Left colon (tissue), 2 donors: ENCODE measurements around the gene PRAMEF17. TPM values are rescaled to one million over a fixed set of nuclear protein-coding genes. Genes with fewer than 3 reads are reported as not detected.
"Not testable (repeated sequence)": the region's sequence is repeated elsewhere in the genome, so short reads cannot be mapped to it uniquely, and the experiment has no call there.

ENCODE experiments used
- ATAC-seq: fragments of 200-7000 bp; cut with Tn5 transposase; one replicate; pipeline ENCODE4 v1.9.1; 2020; ENCODE audit warnings: mild to moderate bottlenecking, moderate library complexity
- DNase-seq, 2 donors: peaks; one replicate each; pipeline ENCODE4 v3.0.0-alpha.2; 2020
- intact Hi-C, 2 donors: fragments of 100-400 bp; cut with DNase I in 1 of 2; cut with micrococcal nuclease in 1 of 2; formaldehyde crosslinking; loops; one replicate each; pipeline versions ENCODE4 v1.11.2 to v1.14.0; 2022; cut with DNase I, micrococcal nuclease
- total RNA-seq, 2 donors: library from RNA; stranded (reverse); fragmentation: NEBNext Ultra II Directional; extraction: Animal tissue kit (Norgen Biotek cat#: 25700); gene quantifications; one replicate each; pipeline ENCODE4 v1.2.1, GENCODE V29; 2021
- donor health status: DM: no; HTN: no; CAD: no.
- donor health status: DM: yes; HTN: yes; CAD: no.

PRAMEF17 gene
- total RNA-seq, 2 donors from 2014 or later, result not detected

GRCh38 chr1:13433694-13434358 lies 44.4 kb downstream of the PRAMEF17 start:
- DNase-seq, intact Hi-C loops, ATAC-seq: not testable (repeated sequence)

GRCh38 chr1:13435458-13435857 lies 46.0 kb downstream of the PRAMEF17 start:
- DNase-seq (no peak), ATAC-seq (no peak)
- intact Hi-C loops, result no loop called here

- DNase-seq, ATAC-seq, intact Hi-C loops: not testable (repeated sequence)
These were observed 49.8 kb downstream of the PRAMEF17 start for GRCh38 chr1:13439104-13439783.

Other genes starting within 250 kb of the PRAMEF17 start
- not detected for gene PRAMEF26, start 233.6 kb upstream of the PRAMEF17 start, total RNA-seq
- gene HNRNPCL4, start 224.0 kb upstream of the PRAMEF17 start, total RNA-seq, result not detected
- not detected for gene PRAMEF9, start 217.8 kb upstream of the PRAMEF17 start, total RNA-seq
- gene PRAMEF13, start 188.2 kb upstream of the PRAMEF17 start, total RNA-seq, result not detected
- gene PRAMEF18, start 163.5 kb upstream of the PRAMEF17 start, total RNA-seq, result not detected
- not detected for gene PRAMEF5, start 135.4 kb upstream of the PRAMEF17 start, total RNA-seq
- not detected for gene PRAMEF8, start 104.5 kb upstream of the PRAMEF17 start, total RNA-seq
- not detected for gene PRAMEF33, start 86.1 kb upstream of the PRAMEF17 start, total RNA-seq
- not detected for gene PRAMEF15, start 74.1 kb upstream of the PRAMEF17 start, total RNA-seq
- gene PRAMEF14, start 42.5 kb upstream of the PRAMEF17 start, total RNA-seq, result not detected
- not detected for gene PRAMEF19, start 17.7 kb upstream of the PRAMEF17 start, total RNA-seq
- gene PRAMEF20, start 20.8 kb downstream of the PRAMEF17 start, total RNA-seq, result not detected
- gene LRRC38, start 124.4 kb downstream of the PRAMEF17 start, total RNA-seq, result not detected
- gene PDPN, start 194.2 kb downstream of the PRAMEF17 start, total RNA-seq, result 1 to 10 TPM; 4.1 to 4.2 TPM